Endothelial cell of umbilical vein (primary cell): Measurements from ENCODE around the gene SPCS3.

ENCODE experiments used
- CTCF ChIP-seq, 2 donors: IDR thresholded peaks; 1 replicate in 1 of 2; 2 replicates in 1 of 2; pipeline ENCODE4 v1.5.1; 2011; ENCODE audit warnings: low read length in 2 of 2, mild to moderate bottlenecking in 2 of 2, moderate library complexity in 2 of 2, control low read depth in 1 of 2, inconsistent platforms in 1 of 2, low read depth in 1 of 2; ENCODE audit not compliant: insufficient read depth in 1 of 2; ENCODE audit errors: extremely low read depth in 1 of 2
- EZH2 ChIP-seq: IDR thresholded peaks from 2 replicates; pipeline ENCODE4 v1.6.1; 2012; ENCODE audit warnings: borderline replicate concordance, low read depth, mild to moderate bottlenecking, moderate library complexity, low read length, inconsistent platforms; ENCODE audit not compliant: severe bottlenecking
- FOS ChIP-seq: IDR thresholded peaks from 2 replicates; pipeline ENCODE4 v1.6.1; 2011; ENCODE audit warnings: mild to moderate bottlenecking, low read length, moderate library complexity, borderline replicate concordance; ENCODE audit not compliant: insufficient read depth
- GATA2 ChIP-seq: IDR thresholded peaks from 2 replicates; pipeline ENCODE4 v1.7.0; 2011; ENCODE audit warnings: low read depth, mild to moderate bottlenecking, moderate library complexity, mixed read lengths, low read length; ENCODE audit not compliant: insufficient read length, insufficient read depth
- JUN ChIP-seq: IDR thresholded peaks from 2 replicates; pipeline ENCODE4 v1.6.1; 2011; ENCODE audit warnings: borderline replicate concordance, low read depth; ENCODE audit not compliant: insufficient read length, insufficient read depth
- MAX ChIP-seq: IDR thresholded peaks from 2 replicates; pipeline ENCODE4 v1.6.1; 2011; ENCODE audit not compliant: insufficient read depth, insufficient read length
- MYC ChIP-seq: IDR thresholded peaks from one replicate; pipeline ENCODE4 v1.6.1; 2011; ENCODE audit warnings: mild to moderate bottlenecking, low read depth, low read length
- POLR2A ChIP-seq: IDR thresholded peaks from 2 replicates; pipeline ENCODE4 v1.6.1; 2012; ENCODE audit warnings: low read depth, mild to moderate bottlenecking, control low read depth, low read length
- POLR2AphosphoS5 ChIP-seq: IDR thresholded peaks from 2 replicates; pipeline ENCODE4 v1.6.1; 2012; ENCODE audit warnings: low read depth, mild to moderate bottlenecking, control low read depth, low read length, moderate library complexity; ENCODE audit not compliant: insufficient read depth

GRCh38 chr4:176363072-176363471 lies 43.3 kb downstream of the SPCS3 start:
- TF ChIP-seq CTCF (IDR thresholded peaks at IDR 0.05; ENCODE audit: extremely low read depth in 1 of 2, insufficient read depth in 1 of 2, low read depth in 1 of 2, low read length in 2 of 2) (no peak), POLR2A (no peak), POLR2AphosphoS5 (no peak), MYC (no peak), EZH2 (no peak), MAX (no peak), JUN (no peak), GATA2 (no peak), FOS (no peak)
